Cardiac muscle cell (in vitro differentiated cells and primary cell): Measurements from ENCODE around the gene RELB. TPM values are rescaled to one million over a fixed set of nuclear protein-coding genes. Genes with fewer than 3 reads are reported as not detected.

Experiments
- DNase-seq, 2 donors: peaks; one replicate each; pipeline versions ENCODE4 v3.0.0 to v3.0.0-alpha.2; 2010 to 2017; ENCODE audit warnings: low read depth in 1 of 2, low spot score in 1 of 2
- H3K27ac ChIP-seq: fragments of 200-600 bp; sonication (generic); 2 replicates; pipeline ENCODE4 v1.5.1; 2016
- H3K27me3 ChIP-seq: fragments of 200-600 bp; sonication (generic); 2 replicates; pipeline ENCODE4 v1.6.0; 2016; ENCODE audit warnings: control low read depth
- H3K36me3 ChIP-seq: fragments of 200-600 bp; sonication (generic); 2 replicates; pipeline ENCODE4 v1.5.1; 2016; ENCODE audit warnings: control low read depth
- H3K4me1 ChIP-seq: fragments of 200-600 bp; sonication (generic); 2 replicates; pipeline ENCODE4 v1.8.1; 2017; ENCODE audit warnings: low read depth, mild to moderate bottlenecking, mixed run types
- H3K4me3 ChIP-seq: fragments of 200-600 bp; sonication (generic); 2 replicates; pipeline ENCODE4 v1.5.1; 2016; ENCODE audit warnings: mild to moderate bottlenecking
- H3K9me3 ChIP-seq: fragments of 200-600 bp; sonication (generic); 2 replicates; pipeline ENCODE4 v1.5.1; 2017; ENCODE audit warnings: low read depth, mild to moderate bottlenecking, control low read depth
- polyA plus RNA-seq: library from polyadenylated mRNA; unstranded; fragments of >200 nt; fragmentation: Nextera tagmentation; extraction: Ambion mirVana; gene quantifications from 2 replicates; pipeline ENCODE4 v1.2.1, GENCODE V29; 2016
- total RNA-seq: library from RNA; depleted of rRNA; stranded (reverse); fragments of >200 nt; gene quantifications from 2 replicates; pipeline ENCODE4 v1.2.3, GENCODE V29; 2016
- TF ChIP-seq, protein P1 (sequence below): IDR thresholded peaks from 2 replicates; pipeline ENCODE4 v1.5.1; 2012; ENCODE audit warnings: low read depth, mild to moderate bottlenecking, low read length

Gene RELB
- total and polyA plus RNA-seq, 2 experiments from 2014 or later: 1.3 to 3.1 TPM

DNA sequence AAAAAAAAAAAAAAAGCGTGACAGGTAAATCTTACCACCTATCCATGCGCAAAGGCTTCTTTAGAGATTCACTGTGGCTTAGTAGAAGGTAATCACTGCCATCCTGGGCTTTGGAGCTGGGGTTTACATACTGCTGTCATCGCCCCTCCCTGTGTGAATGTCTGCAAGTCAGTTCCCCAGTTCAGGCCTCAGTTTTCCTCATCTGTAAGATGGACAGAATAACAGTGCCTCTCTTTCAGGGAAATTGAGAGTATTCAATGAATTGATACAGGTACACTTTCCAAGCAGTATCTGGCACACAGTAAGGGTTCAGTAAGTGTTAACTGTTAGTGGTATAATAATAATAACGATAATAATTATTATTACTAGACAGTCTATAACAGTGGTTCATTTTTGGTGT, 2.2 kb downstream of the RELB start:
- TF ChIP-seq, protein P1, sequence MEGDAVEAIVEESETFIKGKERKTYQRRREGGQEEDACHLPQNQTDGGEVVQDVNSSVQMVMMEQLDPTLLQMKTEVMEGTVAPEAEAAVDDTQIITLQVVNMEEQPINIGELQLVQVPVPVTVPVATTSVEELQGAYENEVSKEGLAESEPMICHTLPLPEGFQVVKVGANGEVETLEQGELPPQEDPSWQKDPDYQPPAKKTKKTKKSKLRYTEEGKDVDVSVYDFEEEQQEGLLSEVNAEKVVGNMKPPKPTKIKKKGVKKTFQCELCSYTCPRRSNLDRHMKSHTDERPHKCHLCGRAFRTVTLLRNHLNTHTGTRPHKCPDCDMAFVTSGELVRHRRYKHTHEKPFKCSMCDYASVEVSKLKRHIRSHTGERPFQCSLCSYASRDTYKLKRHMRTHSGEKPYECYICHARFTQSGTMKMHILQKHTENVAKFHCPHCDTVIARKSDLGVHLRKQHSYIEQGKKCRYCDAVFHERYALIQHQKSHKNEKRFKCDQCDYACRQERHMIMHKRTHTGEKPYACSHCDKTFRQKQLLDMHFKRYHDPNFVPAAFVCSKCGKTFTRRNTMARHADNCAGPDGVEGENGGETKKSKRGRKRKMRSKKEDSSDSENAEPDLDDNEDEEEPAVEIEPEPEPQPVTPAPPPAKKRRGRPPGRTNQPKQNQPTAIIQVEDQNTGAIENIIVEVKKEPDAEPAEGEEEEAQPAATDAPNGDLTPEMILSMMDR: no peak
- H3K9me3 ChIP-seq: no peaks in the 10 kb centered on the region
- no peaks in the 10 kb centered on the region for H3K27me3 ChIP-seq
- H3K4me3 ChIP-seq: no peak overlapping the region
- H3K27ac ChIP-seq: no peak overlapping the region
- H3K36me3 ChIP-seq: no peaks in the 10 kb centered on the region
- peaks cover 4% of the 10 kb centered on the region for H3K4me1 ChIP-seq
- no peak for DNase-seq

DNA sequence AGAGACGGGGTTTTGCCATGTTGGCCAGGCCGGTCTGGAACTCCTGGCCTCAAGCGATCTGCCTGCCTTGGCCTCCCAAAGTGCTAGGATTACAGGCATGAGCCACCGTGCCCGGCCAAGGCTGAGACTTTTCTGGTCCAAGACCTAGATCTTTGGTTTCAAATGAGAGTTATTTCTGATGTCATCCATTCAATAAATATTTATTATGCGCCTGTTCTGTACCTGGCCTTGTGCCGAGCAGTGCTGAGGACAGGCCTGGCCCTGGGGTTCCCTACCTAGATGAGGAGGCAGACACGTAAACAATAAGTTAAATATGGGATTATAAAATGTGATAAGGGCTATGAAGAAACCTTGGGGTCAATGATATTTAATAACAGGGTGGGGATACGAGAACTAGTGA, 4.5 kb downstream of the RELB start:
- Histone ChIP-seq H3K4me3 (no peak overlapping the region), H3K36me3 (no peaks in the 10 kb centered on the region), H3K27me3 (no peaks in the 10 kb centered on the region), H3K4me1 (peaks cover 4% of the 10 kb centered on the region), H3K9me3 (no peaks in the 10 kb centered on the region), H3K27ac (no peak overlapping the region)
- no peak for DNase-seq
- TF ChIP-seq, protein P1: no peak

DNA sequence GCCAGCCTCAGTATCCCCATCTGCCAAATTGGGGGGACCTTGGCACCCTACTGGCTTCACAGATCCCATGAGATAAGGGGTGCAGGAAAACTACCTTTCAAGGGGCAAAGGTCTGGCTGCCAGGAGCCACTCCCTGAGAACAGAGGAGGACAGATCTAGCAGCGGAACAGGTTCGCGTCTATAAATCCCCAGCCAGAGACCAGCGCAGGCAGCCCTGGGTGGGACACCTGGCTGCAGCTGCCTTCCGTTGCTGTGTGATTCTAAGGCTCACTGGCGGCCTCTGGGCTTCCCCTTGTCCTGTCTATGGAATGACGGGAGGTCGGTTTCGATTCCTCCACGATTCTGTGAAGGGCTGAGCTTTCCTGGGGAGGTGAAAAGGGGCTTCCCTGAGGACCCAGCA, 7.3 kb downstream of the RELB start:
- Histone ChIP-seq H3K27me3 (no peaks in the 10 kb centered on the region), H3K36me3 (no peaks in the 10 kb centered on the region), H3K4me3 (no peak overlapping the region), H3K4me1 (no peaks in the 10 kb centered on the region), H3K9me3 (no peaks in the 10 kb centered on the region), H3K27ac (no peak overlapping the region)
- TF ChIP-seq, protein P1: no peak
- no peak for DNase-seq

DNA sequence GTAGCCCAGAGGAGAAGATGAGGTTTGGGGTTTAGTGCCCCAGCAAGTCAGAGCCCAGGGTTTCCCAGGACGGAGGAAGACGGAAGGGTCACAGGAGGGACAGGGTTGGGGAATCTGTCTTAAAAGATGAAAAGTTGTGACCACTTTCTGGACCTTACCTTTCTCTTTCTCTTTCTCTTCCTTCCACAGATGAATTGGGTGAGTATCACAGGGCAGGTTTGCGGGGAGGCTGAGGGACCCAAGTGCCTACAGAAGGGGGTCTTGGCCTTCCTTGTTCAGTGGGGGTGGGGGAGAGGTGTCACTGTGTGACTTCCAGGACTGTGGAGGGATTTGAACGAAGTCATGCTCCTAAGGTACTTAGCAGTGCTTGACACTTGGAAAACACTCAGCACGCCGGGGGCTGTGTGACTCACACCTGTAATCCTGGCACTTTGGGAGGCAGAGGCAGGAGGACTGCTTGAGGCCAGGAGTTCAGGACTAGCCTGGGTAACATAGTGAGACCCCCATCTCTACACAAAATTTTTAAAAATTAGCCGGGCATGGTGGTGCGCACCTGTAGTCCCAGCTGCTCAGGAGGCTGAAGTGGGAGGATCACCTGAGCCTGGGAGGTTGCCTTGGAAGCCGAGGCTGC, 8.5 kb downstream of the RELB start:
- no peaks in the 10 kb centered on the region for H3K4me1 ChIP-seq
- no peaks in the 10 kb centered on the region for H3K36me3 ChIP-seq
- no peak overlapping the region for H3K27ac ChIP-seq
- H3K27me3 ChIP-seq: no peaks in the 10 kb centered on the region
- no peaks in the 10 kb centered on the region for H3K9me3 ChIP-seq
- DNase-seq: no peak
- H3K4me3 ChIP-seq: no peak overlapping the region
- TF ChIP-seq, protein P1: no peak

DNA sequence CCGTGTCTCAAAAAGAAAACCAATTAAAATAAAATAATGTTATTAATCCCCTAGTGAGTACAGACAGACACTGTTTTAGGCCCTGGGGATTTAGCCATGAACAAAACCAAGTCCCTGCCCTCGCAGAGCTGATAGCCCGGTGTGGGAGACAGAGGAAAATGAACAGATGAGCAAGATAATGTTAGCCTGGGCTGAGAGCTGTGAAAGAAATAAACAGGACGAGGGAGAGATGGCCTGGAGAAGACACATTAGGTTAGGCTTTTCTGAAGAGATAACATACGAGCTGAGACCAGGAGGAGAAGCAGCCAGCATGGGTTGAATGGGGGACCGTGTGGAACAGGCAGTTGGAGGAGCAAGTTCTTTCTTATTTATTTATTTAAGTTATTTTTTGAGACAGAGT, 9.0 kb downstream of the RELB start:
- Histone ChIP-seq H3K36me3 (no peaks in the 10 kb centered on the region), H3K4me3 (no peak overlapping the region), H3K27ac (no peak overlapping the region), H3K9me3 (no peaks in the 10 kb centered on the region), H3K4me1 (no peaks in the 10 kb centered on the region), H3K27me3 (no peaks in the 10 kb centered on the region)
- TF ChIP-seq, protein P1: no peak
- no peak for DNase-seq
